T-cell (primary cell): Measurements from ENCODE around the gene FOXI3. TPM values are rescaled to one million over a fixed set of nuclear protein-coding genes. Genes with fewer than 3 reads are reported as not detected.

Experiments
- total RNA-seq, 35 experiments: library from RNA in 6 of 35; stranded (reverse) in 6 of 35; fragments of 120-200 nt in 1 of 35; gene quantifications; one replicate each; pipeline versions ENCODE4 v1.2.1 to v1.2.4 and lab custom pipeline; 2013 to 2026

FOXI3 gene
- total RNA-seq, 5 donors from 2014 or later (not counting 1 experiment from before 2014, with no cell fraction given) = not detected

Other genes with a start within 250 kb of the FOXI3 start
- 10 to 100 TPM; 20.3 to 33.8 (median 25.6) TPM for gene EIF2AK3, start 174.8 kb upstream of the FOXI3 start, total RNA-seq
- gene RPIA, start 239.0 kb upstream of the FOXI3 start, total RNA-seq = 10 to 100 TPM; 23.6 to 30.3 (median 24.0) TPM